ENCODE measurements around the gene PLEKHN1.

GRCh38 chr1:979744-980072 is 13.4 kb downstream of the PLEKHN1 start:
- TF ChIP-seq CTCF (IDR thresholded peaks at IDR 0.05): no peak
- TF ChIP-seq POLR2A (IDR thresholded peaks at IDR 0.05): no peak
- no peak for TF ChIP-seq POLR2AphosphoS5 (IDR thresholded peaks at IDR 0.05)
